Liver (tissue), 9 donors: ENCODE measurements around the gene GLIS1. TPM values are rescaled to one million over a fixed set of nuclear protein-coding genes. Genes with fewer than 3 reads are reported as not detected.

Experiments
- DNase-seq: peaks from one replicate; pipeline ENCODE4 v3.0.0-alpha.2; 2017; ENCODE audit warnings: low spot score
- H3K27ac ChIP-seq, 2 donors: one replicate each; pipeline ENCODE4 v1.7.0; 2013; ENCODE audit warnings: inconsistent platforms in 2 of 2, low read length in 2 of 2, control low read depth in 1 of 2, low read depth in 1 of 2, mild to moderate bottlenecking in 1 of 2
- H3K27me3 ChIP-seq, 4 donors: one replicate each; pipeline versions ENCODE4 v1.6.1 to v1.7.0; 2013; ENCODE audit warnings: low read length in 3 of 4, inconsistent platforms in 1 of 4, mild to moderate bottlenecking in 1 of 4, moderate library complexity in 1 of 4; ENCODE audit not compliant: control insufficient read depth in 4 of 4, insufficient read depth in 4 of 4
- H3K36me3 ChIP-seq, 4 donors: one replicate each; pipeline versions ENCODE4 v1.6.1 to v1.7.0; 2013; ENCODE audit warnings: low read length in 3 of 4, mild to moderate bottlenecking in 3 of 4, low read depth in 1 of 4, moderate library complexity in 1 of 4; ENCODE audit not compliant: control insufficient read depth in 4 of 4, insufficient read depth in 3 of 4
- H3K4me1 ChIP-seq, 4 donors: one replicate each; pipeline versions ENCODE4 v1.6.1 to v1.7.0; 2013; ENCODE audit warnings: low read length in 3 of 4, mild to moderate bottlenecking in 3 of 4, moderate library complexity in 1 of 4; ENCODE audit not compliant: control insufficient read depth in 4 of 4, insufficient read depth in 4 of 4
- H3K4me3 ChIP-seq, 3 donors: one replicate each; pipeline versions ENCODE4 v1.6.1 to v1.7.0; 2013; ENCODE audit warnings: low read length in 3 of 3, control low read depth in 1 of 3, low read depth in 1 of 3, mild to moderate bottlenecking in 1 of 3
- H3K9ac ChIP-seq, 2 donors: one replicate each; pipeline ENCODE4 v1.7.0; 2013; ENCODE audit warnings: low read length in 2 of 2, mild to moderate bottlenecking in 2 of 2, moderate library complexity in 2 of 2, control low read depth in 1 of 2, low read depth in 1 of 2
- H3K9me3 ChIP-seq, 4 donors: one replicate each; pipeline versions ENCODE4 v1.6.1 to v1.7.0; 2013; ENCODE audit warnings: low read length in 3 of 4; ENCODE audit not compliant: control insufficient read depth in 4 of 4
- ATF3 ChIP-seq: IDR thresholded peaks from 2 replicates; pipeline ENCODE4 v1.6.1; 2016; ENCODE audit warnings: antibody characterized with exemption
- EGR1 ChIP-seq, 2 donors: IDR thresholded peaks; 2 replicates each; pipeline ENCODE4 v1.6.1; 2016 to 2018; ENCODE audit warnings: antibody characterized with exemption in 2 of 2, low read depth in 2 of 2
- FOXA1 ChIP-seq: IDR thresholded peaks from 2 replicates; pipeline ENCODE4 v1.6.1; 2016; ENCODE audit warnings: antibody characterized with exemption
- FOXA2 ChIP-seq: IDR thresholded peaks from 2 replicates; pipeline ENCODE4 v1.6.1; 2016; ENCODE audit warnings: antibody characterized with exemption
- GABPA ChIP-seq, 2 donors: IDR thresholded peaks in 1 of 2; conservative IDR thresholded peaks in 1 of 2; 2 replicates each; pipeline ENCODE4 v1.6.1; 2016; ENCODE audit warnings: antibody characterized with exemption in 2 of 2, mild to moderate bottlenecking in 1 of 2, moderate library complexity in 1 of 2
- HNF4G ChIP-seq: IDR thresholded peaks from 2 replicates; pipeline ENCODE4 v1.6.1; 2016; ENCODE audit warnings: antibody characterized with exemption
- JUND ChIP-seq, 2 donors: IDR thresholded peaks; 2 replicates each; pipeline ENCODE4 v1.6.1; 2016; ENCODE audit warnings: antibody characterized with exemption in 2 of 2
- NR2F2 ChIP-seq: IDR thresholded peaks from 2 replicates; pipeline ENCODE4 v1.6.1; 2016; ENCODE audit warnings: antibody characterized with exemption
- RAD21 ChIP-seq, 2 donors: IDR thresholded peaks; 2 replicates each; pipeline ENCODE4 v1.6.1; 2016; ENCODE audit warnings: antibody characterized with exemption in 2 of 2, mild to moderate bottlenecking in 2 of 2
- REST ChIP-seq: IDR thresholded peaks from 2 replicates; pipeline ENCODE4 v1.6.1; 2016; ENCODE audit warnings: antibody characterized with exemption, mild to moderate bottlenecking
- RXRA ChIP-seq, 2 donors: IDR thresholded peaks; 2 replicates each; pipeline ENCODE4 v1.6.1; 2017 to 2018; ENCODE audit warnings: antibody characterized with exemption in 2 of 2, mild to moderate bottlenecking in 1 of 2
- SP1 ChIP-seq: IDR thresholded peaks from 2 replicates; pipeline ENCODE4 v1.6.1; 2018; ENCODE audit warnings: antibody characterized with exemption, mild to moderate bottlenecking
- TAF1 ChIP-seq: conservative IDR thresholded peaks from 2 replicates; pipeline ENCODE4 v1.6.1; 2016; ENCODE audit warnings: antibody characterized with exemption, mild to moderate bottlenecking
- YY1 ChIP-seq: IDR thresholded peaks from 2 replicates; pipeline ENCODE4 v1.6.1; 2016; ENCODE audit warnings: antibody characterized with exemption, mild to moderate bottlenecking
- WGBS: extraction: QIAGEN DNeasy Blood & Tissue Kit; methylation state at CpG from one replicate; pipeline ENCODE4 v1.1.7; 2013; 5-methylcytosine and 5-hydroxymethylcytosine counted together
- polyA plus RNA-seq, 2 donors: library from polyadenylated mRNA; stranded (reverse) in 1 of 2; unstranded in 1 of 2; fragments of 200-250 nt in 1 of 2; fragments of >200 nt in 1 of 2; fragmentation: Nextera tagmentation in 1 of 2; extraction: Ambion mirVana in 1 of 2; gene quantifications; one replicate each; pipeline versions ENCODE4 v1.2.1 to v1.2.3, GENCODE V29; 2013 to 2015
- total RNA-seq, 2 donors: library from RNA; depleted of rRNA; stranded (reverse); fragments of >200 nt; gene quantifications; one replicate each; pipeline ENCODE4 v1.2.3, GENCODE V29; 2014
- TF ChIP-seq, protein P1 (sequence below): IDR thresholded peaks from 2 replicates; pipeline ENCODE4 v1.6.1; 2016; ENCODE audit warnings: antibody characterized with exemption
- donor health status: healthy.
- donor health status: healthy.
- donor health status: healthy.
- donor health status: healthy.
- donor health status: healthy.

Gene GLIS1
- total and polyA plus RNA-seq, 4 donors, result under 0.01 to 0.05 TPM; not detected in 2

GRCh38 chr1:53657531-53657805 lies 81.5 kb downstream of the GLIS1 start:
- no peaks in the 10 kb centered on the region for H3K36me3 ChIP-seq
- WGBS, result 37% methylated on average over 4 of the region's 4 CpGs
- no peak for DNase-seq
- peaks cover 0 to 2% (median 0%) of the 10 kb centered on the region in 4 donors for H3K4me1 ChIP-seq
- H3K27me3 ChIP-seq, result peaks cover 0 to 5% (median 0%) of the 10 kb centered on the region in 4 donors
- H3K9me3 ChIP-seq, result no peaks in the 10 kb centered on the region
- H3K9ac ChIP-seq, result no peak overlapping the region
- no peak overlapping the region for H3K4me3 ChIP-seq
- TF ChIP-seq FOXA1 (no peak), EGR1 (IDR thresholded peaks at IDR 0.05; ENCODE audit: low read depth in 2 of 2) (no peak), RXRA (IDR thresholded peaks at IDR 0.05) (no peak)
- no peak overlapping the region for H3K27ac ChIP-seq

- Histone ChIP-seq H3K27ac (no peak overlapping the region), H3K4me3 (no peak overlapping the region), H3K9me3 (no peaks in the 10 kb centered on the region), H3K4me1 (peaks cover 0 to 2% (median 0%) of the 10 kb centered on the region in 4 donors), H3K9ac (no peak overlapping the region), H3K36me3 (no peaks in the 10 kb centered on the region), H3K27me3 (peaks cover 0 to 5% (median 0%) of the 10 kb centered on the region in 4 donors)
- WGBS, result 82% methylated on average over 11 of the region's 11 CpGs
- no peak for DNase-seq
- TF ChIP-seq FOXA1 (no peak), FOXA2 (no peak), HNF4G (no peak), ATF3 (no peak)
Observed at GRCh38 chr1:53656747-53657530, 82.0 kb downstream of the GLIS1 start.

DNA sequence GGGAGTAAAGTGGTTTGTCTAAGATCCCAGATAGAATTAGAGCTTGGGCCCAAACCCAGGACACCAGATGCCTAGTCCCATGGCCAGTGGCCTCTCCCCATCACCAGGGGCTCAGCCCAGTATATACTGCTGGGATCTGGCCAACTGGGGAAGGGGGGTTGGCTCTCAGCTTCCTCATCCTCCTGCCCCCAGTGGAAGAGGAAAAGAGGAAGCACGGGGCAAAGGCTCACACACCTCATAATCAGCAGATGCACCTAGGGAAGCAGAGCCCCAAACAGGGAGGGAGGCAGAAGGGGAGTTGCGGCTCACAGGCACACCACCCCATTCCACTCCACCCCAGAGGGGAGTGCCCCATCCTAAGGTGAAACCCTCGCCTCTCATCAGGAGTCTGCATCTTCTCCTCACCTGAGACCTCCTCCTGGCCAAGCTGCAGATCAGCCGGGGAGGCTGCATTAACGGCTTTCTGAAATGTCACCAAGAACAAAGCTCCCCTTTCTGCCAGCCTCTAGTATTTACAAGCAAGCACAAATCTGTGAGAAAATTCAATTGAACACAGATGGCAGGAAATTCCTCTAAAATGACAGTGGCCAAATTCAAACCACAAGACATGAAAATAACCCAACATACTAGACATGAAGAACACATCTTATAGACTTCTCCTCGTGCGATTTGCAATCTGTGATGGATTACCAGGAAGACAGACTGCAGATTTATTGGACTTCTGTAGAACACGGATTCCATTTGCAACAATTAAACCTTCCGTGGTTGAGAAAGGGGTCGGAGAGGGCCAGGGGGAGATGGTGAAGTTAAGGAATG lies 82.8 kb downstream of the GLIS1 start:
- TF ChIP-seq REST (no peak), RXRA (IDR thresholded peaks at IDR 0.05) (no peak), RAD21 (IDR thresholded peaks at IDR 0.05) (no peak), SP1 (no peak), EGR1 (IDR thresholded peaks at IDR 0.05; ENCODE audit: low read depth in 2 of 2) (no peak), ATF3 (no peak), FOXA1 (no peak), GABPA (IDR thresholded peaks at IDR 0.05 in 1 of 2, conservative IDR thresholded peaks at IDR 0.05 in 1 of 2) (no peak), NR2F2 (no peak), TAF1 (no peak), JUND (IDR thresholded peaks at IDR 0.05) (no peak), YY1 (no peak), HNF4G (no peak)
- TF ChIP-seq, protein P1, sequence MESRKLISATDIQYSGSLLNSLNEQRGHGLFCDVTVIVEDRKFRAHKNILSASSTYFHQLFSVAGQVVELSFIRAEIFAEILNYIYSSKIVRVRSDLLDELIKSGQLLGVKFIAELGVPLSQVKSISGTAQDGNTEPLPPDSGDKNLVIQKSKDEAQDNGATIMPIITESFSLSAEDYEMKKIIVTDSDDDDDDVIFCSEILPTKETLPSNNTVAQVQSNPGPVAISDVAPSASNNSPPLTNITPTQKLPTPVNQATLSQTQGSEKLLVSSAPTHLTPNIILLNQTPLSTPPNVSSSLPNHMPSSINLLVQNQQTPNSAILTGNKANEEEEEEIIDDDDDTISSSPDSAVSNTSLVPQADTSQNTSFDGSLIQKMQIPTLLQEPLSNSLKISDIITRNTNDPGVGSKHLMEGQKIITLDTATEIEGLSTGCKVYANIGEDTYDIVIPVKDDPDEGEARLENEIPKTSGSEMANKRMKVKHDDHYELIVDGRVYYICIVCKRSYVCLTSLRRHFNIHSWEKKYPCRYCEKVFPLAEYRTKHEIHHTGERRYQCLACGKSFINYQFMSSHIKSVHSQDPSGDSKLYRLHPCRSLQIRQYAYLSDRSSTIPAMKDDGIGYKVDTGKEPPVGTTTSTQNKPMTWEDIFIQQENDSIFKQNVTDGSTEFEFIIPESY, result no peak
- Histone ChIP-seq H3K27me3 (peaks cover 0 to 5% (median 0%) of the 10 kb centered on the region in 4 donors), H3K36me3 (no peaks in the 10 kb centered on the region), H3K9ac (no peak overlapping the region), H3K27ac (no peak overlapping the region), H3K4me3 (no peak overlapping the region), H3K4me1 (peaks cover 0 to 2% (median 0%) of the 10 kb centered on the region in 4 donors), H3K9me3 (no peaks in the 10 kb centered on the region)
- WGBS, result 48% methylated on average over 10 of the region's 10 CpGs
- DNase-seq, result no peak
